Skeletal muscle cell (primary cell): ENCODE results near the gene YIF1B.
"Not testable (repeated sequence)": the region's sequence is repeated elsewhere in the genome, so short reads cannot be mapped to it uniquely, and the experiment has no call there.

Experiments used
- DNase-seq: peaks from one replicate; pipeline ENCODE4 v3.0.0-alpha.2; 2010; ENCODE audit warnings: low read depth
- H3K4me3 ChIP-seq: 2 replicates; pipeline ENCODE4 v1.5.1; 2011; ENCODE audit warnings: low read depth, mild to moderate bottlenecking, control low read depth, low read length, moderate library complexity

YIF1B gene

GRCh38 chr19:38315657-38316476, at the start of gene YIF1B:
TSS of gene YIF1B (minus strand) at chr19:38315947. CDS start at chr19:38315917, 30 bp downstream.
- DNase-seq = peak; percentile 88
- peak within 1 kb of the TSS; percentile 82 for H3K4me3 ChIP-seq

GRCh38 chr19:38362946-38363688, 47.4 kb upstream of the YIF1B start:
- H3K4me3 ChIP-seq = peak overlapping the region; percentile 62
- not testable (repeated sequence) for DNase-seq

GRCh38 chr19:38362076-38362945, 46.6 kb upstream of the YIF1B start:
- H3K4me3 ChIP-seq = peak overlapping the region; percentile 62
- DNase-seq = no peak

- DNase-seq = no peak
- peak overlapping the region; percentile 62 for H3K4me3 ChIP-seq
These were observed 45.9 kb upstream of the YIF1B start for GRCh38 chr19:38361633-38362075.

GRCh38 chr19:38360839-38361631, 45.3 kb upstream of the YIF1B start:
- DNase-seq = no peak
- H3K4me3 ChIP-seq = peak overlapping the region; percentile 62

GRCh38 chr19:38360351-38360750, 44.6 kb upstream of the YIF1B start:
- DNase-seq = no peak
- H3K4me3 ChIP-seq = no peak overlapping the region

- DNase-seq = no peak
- H3K4me3 ChIP-seq = no peak overlapping the region
These were observed 43.7 kb upstream of the YIF1B start for GRCh38 chr19:38359242-38360021.

- H3K4me3 ChIP-seq = no peak overlapping the region
- no peak for DNase-seq
These were observed 42.3 kb upstream of the YIF1B start for GRCh38 chr19:38358071-38358470.

GRCh38 chr19:38355728-38356725, 40.3 kb upstream of the YIF1B start:
- no peak for DNase-seq
- no peak overlapping the region for H3K4me3 ChIP-seq

GRCh38 chr19:38352611-38353010, 36.9 kb upstream of the YIF1B start:
- no peak for DNase-seq
- no peak overlapping the region for H3K4me3 ChIP-seq

- H3K4me3 ChIP-seq = no peak overlapping the region
- no peak for DNase-seq
These were observed 36.2 kb upstream of the YIF1B start for GRCh38 chr19:38351865-38352395.

GRCh38 chr19:38350883-38351282, 35.1 kb upstream of the YIF1B start:
- DNase-seq = no peak
- H3K4me3 ChIP-seq = no peak overlapping the region

- no peak overlapping the region for H3K4me3 ChIP-seq
- no peak for DNase-seq
These were observed 31.1 kb upstream of the YIF1B start for GRCh38 chr19:38346837-38347236.

- H3K4me3 ChIP-seq = no peak overlapping the region
- no peak for DNase-seq
These were observed 25.2 kb upstream of the YIF1B start for GRCh38 chr19:38340927-38341326.

GRCh38 chr19:38339011-38339410, 23.3 kb upstream of the YIF1B start:
- H3K4me3 ChIP-seq, DNase-seq: not testable (repeated sequence)

- DNase-seq = no peak
- H3K4me3 ChIP-seq = peak overlapping the region; percentile 88
These were observed 21.6 kb upstream of the YIF1B start for GRCh38 chr19:38337360-38337653.
